Stomach smooth muscle (tissue), 2 donors: ENCODE measurements around the gene LSP1.

Experiments used
- H3K27ac ChIP-seq: one replicate; pipeline ENCODE4 v1.7.0; 2013; ENCODE audit warnings: mild to moderate bottlenecking, low read length, inconsistent platforms
- H3K27me3 ChIP-seq, 2 donors: one replicate each; pipeline ENCODE4 v1.7.0; 2013; ENCODE audit warnings: low read length in 2 of 2; ENCODE audit not compliant: insufficient read depth in 2 of 2, control insufficient read depth in 1 of 2
- H3K36me3 ChIP-seq, 2 donors: one replicate each; pipeline ENCODE4 v1.7.0; 2013; ENCODE audit warnings: low read length in 2 of 2; ENCODE audit not compliant: control insufficient read depth in 2 of 2, insufficient read depth in 2 of 2
- H3K4me1 ChIP-seq: one replicate; pipeline ENCODE4 v1.7.0; 2013; ENCODE audit warnings: low read length; ENCODE audit not compliant: control insufficient read depth, insufficient read depth
- H3K4me3 ChIP-seq, 2 donors: one replicate each; pipeline ENCODE4 v1.7.0; 2013; ENCODE audit warnings: low read length in 2 of 2
- H3K9ac ChIP-seq, 2 donors: one replicate each; pipeline ENCODE4 v1.7.0; 2013; ENCODE audit warnings: low read length in 2 of 2, mild to moderate bottlenecking in 1 of 2
- H3K9me3 ChIP-seq, 2 donors: one replicate each; pipeline ENCODE4 v1.7.0; 2013; ENCODE audit warnings: low read length in 2 of 2; ENCODE audit not compliant: control insufficient read depth in 2 of 2
- donor health status: healthy.
- donor health status: Pancreatic carcinoma.

Gene LSP1

GRCh38 chr11:1930462-1930830 is 77.6 kb downstream of the LSP1 start:
- Histone ChIP-seq H3K4me1 (peaks cover 12% of the 10 kb centered on the region), H3K36me3 (no peaks in the 10 kb centered on the region), H3K9me3 (no peaks in the 10 kb centered on the region), H3K27ac (no peak overlapping the region), H3K27me3 (peaks cover 0 to 2% of the 10 kb centered on the region in 2 donors), H3K9ac (no peak overlapping the region), H3K4me3 (no peak overlapping the region)

DNA sequence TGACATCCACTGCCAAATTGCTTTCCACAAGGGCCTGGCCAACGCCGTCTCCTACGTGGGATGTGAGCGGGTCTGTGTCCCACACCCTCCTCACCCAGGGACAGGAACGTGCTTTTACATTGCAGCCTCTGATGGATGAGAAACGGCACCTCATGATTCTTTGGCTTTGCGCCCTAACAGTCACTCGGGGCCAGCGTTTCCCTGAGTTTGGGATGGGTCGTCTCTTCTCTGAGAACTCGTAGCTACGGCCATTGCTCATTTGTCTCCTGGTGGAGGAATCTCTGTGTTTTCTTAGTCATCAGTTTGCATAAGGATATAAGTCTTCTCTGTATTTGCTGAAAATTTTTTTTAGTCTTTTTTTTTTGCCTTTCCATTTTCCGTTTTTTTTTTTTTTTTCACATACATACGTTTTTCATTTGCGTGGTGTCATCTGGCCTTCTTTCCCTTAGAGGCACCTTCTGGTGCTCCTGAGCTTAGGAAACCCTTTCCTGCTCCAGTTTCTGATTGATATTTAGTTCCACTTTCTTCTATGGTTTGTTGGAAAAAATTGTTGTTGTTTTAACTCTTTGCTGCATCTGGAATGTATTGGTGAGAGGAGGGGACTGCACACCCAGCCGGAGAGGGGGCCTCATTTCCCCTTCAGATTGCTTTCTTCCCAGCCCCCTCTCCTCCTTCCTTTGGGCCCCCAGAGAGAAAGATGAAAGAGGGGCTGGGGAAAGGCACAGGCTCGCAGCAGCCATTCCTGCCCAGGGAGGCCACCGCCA is 78.6 kb downstream of the LSP1 start:
- Histone ChIP-seq H3K9ac (no peak overlapping the region), H3K36me3 (no peaks in the 10 kb centered on the region), H3K4me1 (peaks cover 11% of the 10 kb centered on the region), H3K27ac (no peak overlapping the region), H3K9me3 (no peaks in the 10 kb centered on the region), H3K4me3 (no peak overlapping the region), H3K27me3 (peaks cover 0 to 2% of the 10 kb centered on the region in 2 donors)

- no peak overlapping the region for H3K27ac ChIP-seq
Measured at GRCh38 chr11:1932105-1932480, 79.2 kb downstream of the LSP1 start.

DNA sequence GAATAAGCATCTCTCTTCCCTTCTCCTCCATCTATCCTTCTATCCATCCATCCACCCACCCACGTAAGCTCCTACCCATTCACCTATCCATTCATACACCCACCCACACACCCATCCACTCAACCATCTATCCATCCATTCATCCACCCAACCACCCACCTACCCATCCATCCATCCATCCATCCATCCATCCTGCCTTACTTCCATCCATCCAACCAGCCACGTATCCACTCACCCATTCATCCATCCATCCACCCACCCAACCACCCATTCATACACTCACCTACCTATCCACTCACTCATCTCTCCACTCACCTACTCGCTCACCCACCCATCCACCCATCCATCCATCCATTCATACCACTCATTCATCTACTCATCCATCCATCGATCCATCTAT is 79.8 kb downstream of the LSP1 start:
- H3K9ac ChIP-seq: no peak overlapping the region
- H3K27ac ChIP-seq: no peak overlapping the region
- H3K4me1 ChIP-seq: peaks cover 3% of the 10 kb centered on the region
- H3K9me3 ChIP-seq: no peaks in the 10 kb centered on the region
- peaks cover 1 to 2% of the 10 kb centered on the region in 2 donors for H3K27me3 ChIP-seq
- no peaks in the 10 kb centered on the region for H3K36me3 ChIP-seq
- H3K4me3 ChIP-seq: no peak overlapping the region

More at GRCh38 chr11:1932105-1932480, 79.2 kb downstream of the LSP1 start:
- Histone ChIP-seq H3K36me3 (no peaks in the 10 kb centered on the region), H3K9me3 (no peaks in the 10 kb centered on the region), H3K4me1 (peaks cover 6% of the 10 kb centered on the region), H3K9ac (no peak overlapping the region), H3K27me3 (peaks cover 0 to 2% of the 10 kb centered on the region in 2 donors), H3K4me3 (no peak overlapping the region)

- Histone ChIP-seq H3K4me1 (no peaks in the 10 kb centered on the region), H3K27me3 (peaks cover 2 to 6% of the 10 kb centered on the region in 2 donors), H3K4me3 (no peak overlapping the region), H3K9me3 (no peaks in the 10 kb centered on the region), H3K9ac (no peak overlapping the region), H3K27ac (no peak overlapping the region), H3K36me3 (no peaks in the 10 kb centered on the region)
Measured at GRCh38 chr11:1933416-1934334, 80.8 kb downstream of the LSP1 start.

DNA sequence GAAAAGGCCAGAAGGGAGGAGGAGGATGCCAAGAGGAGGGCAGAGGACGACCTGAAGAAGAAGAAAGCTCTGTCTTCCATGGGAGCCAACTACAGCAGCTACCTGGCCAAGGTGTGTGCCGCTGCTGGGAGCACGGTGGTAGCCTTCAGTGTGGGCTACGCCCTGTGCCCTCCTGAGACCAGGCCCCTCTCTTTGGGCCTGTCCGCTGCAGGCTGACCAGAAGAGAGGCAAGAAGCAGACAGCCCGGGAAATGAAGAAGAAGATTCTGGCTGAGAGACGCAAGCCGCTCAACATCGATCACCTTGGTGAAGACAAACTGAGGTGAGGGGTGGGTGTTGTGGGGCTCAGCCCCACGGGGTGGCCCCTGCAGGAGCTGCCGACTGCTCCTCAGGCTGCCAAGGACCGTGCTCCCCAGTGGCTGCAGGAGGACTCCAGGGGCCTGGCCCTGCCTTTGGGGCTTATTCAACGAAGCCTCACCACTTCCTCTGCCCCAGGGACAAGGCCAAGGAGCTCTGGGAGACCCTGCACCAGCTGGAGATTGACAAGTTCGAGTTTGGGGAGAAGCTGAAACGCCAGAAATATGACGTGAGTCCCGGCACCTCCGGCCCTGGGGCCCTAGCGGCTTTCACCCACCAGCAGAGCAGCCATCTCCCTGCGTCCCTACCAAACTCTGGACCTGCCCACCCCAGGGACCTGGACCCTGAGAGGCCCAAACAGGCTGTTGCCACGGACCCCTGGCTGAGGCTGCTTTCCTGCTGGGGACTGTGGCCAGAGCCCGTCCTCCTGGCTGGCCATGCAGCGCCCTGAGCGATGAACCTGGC is 81.7 kb downstream of the LSP1 start:
- peaks cover 4% of the 10 kb centered on the region for H3K4me1 ChIP-seq
- H3K9ac ChIP-seq: no peak overlapping the region
- H3K27me3 ChIP-seq: peaks cover 2 to 9% of the 10 kb centered on the region in 2 donors
- no peaks in the 10 kb centered on the region for H3K36me3 ChIP-seq
- no peak overlapping the region for H3K4me3 ChIP-seq
- H3K9me3 ChIP-seq: no peaks in the 10 kb centered on the region
- H3K27ac ChIP-seq: no peak overlapping the region

DNA sequence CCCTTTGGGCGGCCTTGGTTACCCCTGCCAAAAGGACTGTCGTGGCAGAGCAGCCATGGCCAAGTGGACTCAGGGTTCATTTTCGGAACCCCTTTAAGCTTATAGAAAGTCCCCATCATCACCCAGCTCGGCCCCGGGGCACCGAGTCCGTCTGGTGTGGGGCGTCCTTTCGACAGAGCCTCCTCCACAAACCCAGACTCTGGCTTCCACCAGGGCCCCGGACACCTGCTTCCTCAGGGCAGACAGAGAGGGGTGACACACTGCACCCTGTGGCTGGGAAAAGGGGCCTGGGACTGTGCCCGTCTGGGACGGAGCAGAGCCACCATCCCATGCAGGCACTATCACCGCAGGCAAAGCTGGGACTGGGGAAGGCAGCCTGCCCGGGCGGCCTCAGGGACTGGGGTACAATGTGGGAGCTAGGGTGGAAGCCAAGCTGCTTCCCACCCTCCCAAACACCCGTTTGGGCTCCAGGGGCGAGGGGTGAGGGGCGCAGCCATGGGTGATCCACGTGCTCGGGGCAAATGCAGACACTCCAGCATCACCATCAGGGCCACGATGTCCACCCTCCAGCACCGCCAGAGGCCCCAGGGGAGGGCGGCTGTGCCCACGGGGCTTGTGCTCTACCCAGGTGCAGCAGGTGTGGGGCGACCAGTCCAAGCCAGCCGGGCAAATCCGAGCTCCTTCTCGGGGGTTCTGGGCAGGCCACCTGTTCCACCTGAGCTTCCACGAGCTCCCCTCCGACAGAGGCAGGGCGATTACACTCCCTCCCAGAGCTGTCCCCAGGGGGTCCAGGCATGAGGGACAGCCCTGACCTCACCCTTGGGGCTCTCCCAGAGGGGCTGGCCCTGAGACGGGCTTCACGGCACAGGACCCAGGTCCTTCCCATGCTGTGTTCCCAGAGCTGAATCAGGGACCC is 82.5 kb downstream of the LSP1 start:
- Histone ChIP-seq H3K9me3 (no peaks in the 10 kb centered on the region), H3K27ac (no peak overlapping the region), H3K36me3 (no peaks in the 10 kb centered on the region), H3K4me1 (peaks cover 4% of the 10 kb centered on the region), H3K4me3 (no peak overlapping the region), H3K27me3 (peaks cover 2 to 9% of the 10 kb centered on the region in 2 donors), H3K9ac (no peak overlapping the region)

DNA sequence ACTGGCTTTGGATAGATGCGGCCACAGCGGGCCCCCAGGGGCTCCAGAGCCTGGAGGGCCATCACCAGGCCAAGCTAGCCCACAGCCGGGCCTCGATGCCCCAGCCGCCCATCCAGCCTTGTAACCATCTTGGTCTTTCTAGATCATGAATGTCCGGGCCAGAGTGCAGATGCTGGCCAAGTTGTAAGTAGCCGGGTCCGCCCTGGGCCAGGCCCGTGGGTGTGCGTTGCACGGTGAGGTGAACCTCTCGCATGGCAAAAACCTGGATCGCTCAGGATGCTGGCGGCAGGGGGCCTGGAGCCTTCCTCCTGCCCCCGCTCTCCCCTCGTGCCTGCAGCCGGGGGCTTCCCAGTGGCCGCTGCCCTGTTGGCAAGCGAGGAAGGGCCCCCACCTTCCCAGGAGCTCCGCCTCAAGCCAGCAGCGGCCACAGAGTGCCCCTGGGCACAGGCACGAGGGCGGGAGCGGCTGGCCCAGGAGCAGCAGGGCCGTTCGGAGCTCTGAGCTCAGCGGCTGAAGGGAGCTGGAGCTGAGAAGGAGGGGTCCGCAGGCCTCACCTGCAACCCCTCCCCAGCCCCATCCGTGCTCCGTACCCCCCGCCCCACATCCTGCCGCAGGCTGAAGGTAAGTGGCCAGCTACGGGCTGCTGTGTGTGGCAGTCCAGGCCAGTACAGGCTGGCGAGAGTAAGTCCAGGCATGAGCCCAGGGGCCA is 83.3 kb downstream of the LSP1 start:
- H3K9ac ChIP-seq: no peak overlapping the region
- H3K9me3 ChIP-seq: no peaks in the 10 kb centered on the region
- no peaks in the 10 kb centered on the region for H3K36me3 ChIP-seq
- peaks cover 2 to 9% of the 10 kb centered on the region in 2 donors for H3K27me3 ChIP-seq
- H3K4me3 ChIP-seq: no peak overlapping the region
- H3K4me1 ChIP-seq: peaks cover 4% of the 10 kb centered on the region
- H3K27ac ChIP-seq: no peak overlapping the region

DNA sequence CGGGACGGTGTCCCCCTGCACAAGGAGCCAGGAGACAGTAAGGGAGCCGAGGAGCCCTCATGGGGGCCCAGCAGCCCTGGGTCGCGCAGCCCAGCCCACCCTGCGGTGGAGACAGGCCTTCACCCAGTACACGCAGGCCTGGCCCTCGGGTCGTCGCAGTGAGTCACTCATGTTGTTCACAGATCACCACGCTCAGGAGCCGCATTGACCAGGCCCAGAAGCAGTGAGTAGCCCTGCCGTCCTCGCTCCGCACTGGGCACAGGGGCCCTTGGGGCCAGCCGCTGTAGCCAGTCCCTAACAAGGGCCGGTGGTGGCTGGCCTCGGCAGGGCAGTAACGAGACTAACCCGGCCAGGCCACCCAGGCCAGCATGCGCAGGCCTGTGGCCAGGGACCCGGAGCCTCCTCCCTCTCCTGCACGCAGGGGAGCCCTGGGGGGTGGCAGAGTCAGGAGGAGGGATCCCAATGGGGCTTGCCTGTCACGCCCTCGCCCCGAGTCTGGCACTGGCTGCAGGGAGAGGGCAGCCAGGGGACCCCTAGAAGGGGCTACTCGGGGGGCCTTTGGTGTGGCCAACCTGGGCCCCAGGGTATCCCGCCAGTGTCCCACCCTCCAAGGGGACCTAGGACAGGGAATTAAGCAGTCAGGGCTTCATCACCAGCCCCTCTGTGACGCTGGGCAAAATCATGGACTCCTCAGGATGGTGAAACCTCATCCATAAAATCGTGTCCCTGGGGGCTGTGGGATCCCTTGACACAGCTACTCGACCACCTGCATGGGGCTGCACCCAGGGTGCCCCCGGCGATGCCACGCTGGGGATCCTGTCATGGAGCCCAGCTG is 84.1 kb downstream of the LSP1 start:
- no peak overlapping the region for H3K4me3 ChIP-seq

More for the DNA sequence above, 84.1 kb downstream of the LSP1 start:
- H3K27me3 ChIP-seq: peaks cover 2 to 9% of the 10 kb centered on the region in 2 donors
- H3K9me3 ChIP-seq: no peaks in the 10 kb centered on the region
- H3K36me3 ChIP-seq: no peaks in the 10 kb centered on the region
- peaks cover 4% of the 10 kb centered on the region for H3K4me1 ChIP-seq
- H3K27ac ChIP-seq: no peak overlapping the region
- H3K9ac ChIP-seq: no peak overlapping the region
